Ovary (tissue), 3 donors: ENCODE results near the gene LRRTM3.

ENCODE experiments used
- CTCF ChIP-seq, 3 donors: fragments of 450-650 bp in 2 of 3; fragments of 200-600 bp in 1 of 3; IDR thresholded peaks; one replicate each; pipeline versions ENCODE4 v1.5.1 to v1.8.0; 2016 to 2022; ENCODE audit warnings: antibody characterized with exemption in 3 of 3, mild to moderate bottlenecking in 1 of 3
- EP300 ChIP-seq: sonication (generic); formaldehyde crosslinking; IDR thresholded peaks from one replicate; pipeline ENCODE4 v1.6.1; 2017; ENCODE audit warnings: antibody characterized with exemption
- POLR2A ChIP-seq: fragments of 450-650 bp; IDR thresholded peaks from one replicate; pipeline ENCODE4 v1.6.1; 2017; ENCODE audit warnings: antibody characterized with exemption, mild to moderate bottlenecking, moderate library complexity
- donor health status: DM: no; HTN: no; CAD: no.

GRCh38 chr10:67045404-67045803 lies 119.6 kb downstream of the LRRTM3 start:
- TF ChIP-seq CTCF (IDR thresholded peaks at IDR 0.05) (no peak), POLR2A (no peak), EP300 (no peak)
